HG03442 (cell line): ENCODE data around the gene AEN.

ENCODE experiments used
- ATAC-seq: cut with Tn5 transposase; IDR thresholded peaks from one replicate; pipeline ENCODE4 v1.9.1; 2021; ENCODE audit warnings: mild to moderate bottlenecking, moderate library complexity; ENCODE audit not compliant: unreplicated experiment

AEN gene

GRCh38 chr15:88661761-88662556, 40.8 kb downstream of the AEN start:
- ATAC-seq = no peak

GRCh38 chr15:88663141-88663621, 42.0 kb downstream of the AEN start:
- ATAC-seq = no peak

- ATAC-seq = peak; percentile 47
These were observed 43.1 kb downstream of the AEN start for GRCh38 chr15:88664151-88664778.

- no peak for ATAC-seq
These were observed 53.5 kb downstream of the AEN start for GRCh38 chr15:88674661-88675060.

- no peak for ATAC-seq
These were observed 57.6 kb downstream of the AEN start for GRCh38 chr15:88678755-88679154.

GRCh38 chr15:88680241-88681001, 59.3 kb downstream of the AEN start:
- no peak for ATAC-seq

GRCh38 chr15:88681610-88682221, 60.6 kb downstream of the AEN start:
- no peak for ATAC-seq
